ENCODE results near the gene CACNG4.

Gene CACNG4

DNA sequence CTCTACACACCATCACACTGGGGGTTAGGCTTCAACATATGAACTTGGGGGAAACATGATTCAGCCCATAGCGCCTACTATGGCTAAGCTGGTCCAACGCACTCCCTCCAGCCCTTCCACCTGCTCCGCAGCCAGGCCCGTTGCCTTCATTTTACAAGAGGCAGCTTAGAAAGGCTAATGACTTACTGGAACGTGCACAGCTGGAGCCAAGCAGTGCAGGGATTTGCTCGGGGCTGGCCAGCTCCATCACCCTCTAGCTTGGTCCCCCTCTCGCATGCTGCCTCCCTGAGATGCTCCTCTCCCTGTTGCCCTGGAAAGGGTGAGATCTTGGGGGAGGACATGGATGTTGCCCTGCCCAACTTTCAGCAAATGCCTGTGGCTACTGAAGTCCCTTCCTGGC, 77.0 kb downstream of the CACNG4 start:
- TF ChIP-seq, protein P1, sequence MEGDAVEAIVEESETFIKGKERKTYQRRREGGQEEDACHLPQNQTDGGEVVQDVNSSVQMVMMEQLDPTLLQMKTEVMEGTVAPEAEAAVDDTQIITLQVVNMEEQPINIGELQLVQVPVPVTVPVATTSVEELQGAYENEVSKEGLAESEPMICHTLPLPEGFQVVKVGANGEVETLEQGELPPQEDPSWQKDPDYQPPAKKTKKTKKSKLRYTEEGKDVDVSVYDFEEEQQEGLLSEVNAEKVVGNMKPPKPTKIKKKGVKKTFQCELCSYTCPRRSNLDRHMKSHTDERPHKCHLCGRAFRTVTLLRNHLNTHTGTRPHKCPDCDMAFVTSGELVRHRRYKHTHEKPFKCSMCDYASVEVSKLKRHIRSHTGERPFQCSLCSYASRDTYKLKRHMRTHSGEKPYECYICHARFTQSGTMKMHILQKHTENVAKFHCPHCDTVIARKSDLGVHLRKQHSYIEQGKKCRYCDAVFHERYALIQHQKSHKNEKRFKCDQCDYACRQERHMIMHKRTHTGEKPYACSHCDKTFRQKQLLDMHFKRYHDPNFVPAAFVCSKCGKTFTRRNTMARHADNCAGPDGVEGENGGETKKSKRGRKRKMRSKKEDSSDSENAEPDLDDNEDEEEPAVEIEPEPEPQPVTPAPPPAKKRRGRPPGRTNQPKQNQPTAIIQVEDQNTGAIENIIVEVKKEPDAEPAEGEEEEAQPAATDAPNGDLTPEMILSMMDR (conservative IDR thresholded peaks at IDR 0.05) = no peak
- H3K27ac ChIP-seq = no peak overlapping the region

- TF ChIP-seq, protein P1 (conservative IDR thresholded peaks at IDR 0.05) = no peak
- no peak overlapping the region for H3K27ac ChIP-seq
Measured at GRCh38 chr17:67041941-67042899, 77.7 kb downstream of the CACNG4 start.

DNA sequence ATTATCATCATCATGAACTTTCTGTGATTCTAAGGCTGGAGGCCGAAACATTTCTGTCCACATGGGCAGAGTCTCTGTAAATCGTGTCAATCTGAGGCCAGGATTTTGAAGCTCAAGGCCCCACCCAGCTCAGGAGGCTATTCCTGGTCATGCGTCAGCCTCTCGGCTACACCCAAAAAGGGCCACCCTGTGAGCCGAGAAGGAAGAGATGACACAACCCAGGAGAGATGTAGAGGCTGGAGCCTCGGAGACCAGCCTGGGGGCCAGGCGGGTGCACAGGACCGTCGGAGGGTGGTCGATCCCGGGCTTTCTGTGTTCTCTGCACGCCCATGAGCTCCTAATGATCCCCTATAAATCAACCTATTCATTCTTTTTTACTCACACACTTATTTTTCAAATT, 78.8 kb downstream of the CACNG4 start:
- H3K27ac ChIP-seq = no peak overlapping the region
- TF ChIP-seq, protein P1 (conservative IDR thresholded peaks at IDR 0.05) = no peak

DNA sequence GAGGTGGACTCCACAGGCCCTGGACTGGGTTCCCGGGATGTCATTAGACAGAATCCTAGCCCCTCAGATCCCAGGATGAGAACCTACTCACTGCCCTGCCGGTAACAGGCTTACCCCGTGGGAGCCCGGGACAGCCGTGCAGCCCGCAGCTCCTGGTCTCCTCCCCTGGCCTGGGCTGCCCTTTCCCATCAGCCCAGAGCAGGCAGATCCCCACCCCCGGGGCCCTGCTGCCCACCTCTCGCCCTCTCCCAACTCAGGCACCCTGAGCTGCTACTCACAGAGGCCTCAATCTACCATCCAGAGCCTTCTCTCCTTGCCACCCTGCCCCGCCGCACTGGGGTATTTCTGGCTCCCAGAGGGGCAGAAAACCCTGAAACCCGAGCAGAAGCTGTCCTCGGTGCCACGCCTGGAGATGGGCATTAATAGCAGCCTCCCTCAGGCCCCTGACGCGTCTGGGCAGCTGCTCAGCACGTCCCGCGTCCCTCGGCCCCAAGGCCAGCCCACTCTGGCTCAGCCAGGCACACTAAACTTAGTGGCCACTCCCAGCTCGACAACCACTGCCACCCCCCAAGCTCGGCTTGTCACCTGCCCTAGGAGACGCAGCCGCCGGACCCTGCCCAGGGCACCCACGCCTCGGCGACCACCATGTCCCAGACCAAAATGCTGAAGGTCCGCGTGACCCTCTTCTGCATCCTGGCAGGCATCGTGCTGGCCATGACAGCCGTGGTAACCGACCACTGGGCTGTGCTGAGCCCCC, 79.7 kb downstream of the CACNG4 start, which contains the start of gene CACNG1:
CACNG1 (plus strand) TSS at position 539 of the 757 bp plus-strand sequence; CDS start at position 646, 107 bp downstream.
- TF ChIP-seq, protein P1 (conservative IDR thresholded peaks at IDR 0.05) = no peak
- H3K27ac ChIP-seq = no peak within 1 kb of the TSS

DNA sequence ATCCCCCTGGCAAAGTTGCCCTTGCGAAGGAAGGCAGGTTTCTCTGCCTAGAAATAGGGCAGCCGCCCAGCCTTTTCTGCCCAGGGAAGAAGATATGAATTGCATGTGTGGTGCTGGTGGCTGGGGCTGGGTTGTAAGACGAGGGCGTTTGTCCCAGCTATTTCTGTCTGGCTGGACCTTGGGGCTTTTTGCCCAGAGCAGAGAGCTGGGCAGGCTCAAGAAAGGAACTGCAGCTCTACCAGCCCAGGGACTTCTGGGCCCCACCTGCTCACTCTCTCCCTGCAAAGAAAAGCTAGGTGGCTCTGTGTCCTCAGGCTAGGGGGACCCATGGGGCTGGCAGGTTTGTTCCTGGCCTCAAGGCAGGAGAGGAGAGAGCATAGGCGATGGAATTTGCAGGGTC, 80.4 kb downstream of the CACNG4 start:
- TF ChIP-seq, protein P1 (conservative IDR thresholded peaks at IDR 0.05) = no peak
- H3K27ac ChIP-seq = no peak overlapping the region

- TF ChIP-seq, protein P1 (conservative IDR thresholded peaks at IDR 0.05) = no peak
- H3K27ac ChIP-seq = no peak overlapping the region
Measured at GRCh38 chr17:67046398-67046797, 81.9 kb downstream of the CACNG4 start.

GRCh38 chr17:67047382-67047781, 82.9 kb downstream of the CACNG4 start:
- TF ChIP-seq, protein P1 (conservative IDR thresholded peaks at IDR 0.05) = no peak
- no peak overlapping the region for H3K27ac ChIP-seq
